ENCODE results near the gene SYT7.

SYT7 gene

GRCh38 chr11:61607920-61608599, 27.2 kb upstream of the SYT7 start:
- DNase-seq: no peak

- no peak for DNase-seq
Measured at GRCh38 chr11:61607426-61607825, 26.6 kb upstream of the SYT7 start.

GRCh38 chr11:61603667-61604066, 22.8 kb upstream of the SYT7 start:
- no peak for DNase-seq

- no peak for DNase-seq
Measured at GRCh38 chr11:61602775-61603569, 22.1 kb upstream of the SYT7 start.

GRCh38 chr11:61601512-61601911, 20.6 kb upstream of the SYT7 start:
- DNase-seq: no peak

GRCh38 chr11:61599968-61600710, 19.3 kb upstream of the SYT7 start:
- DNase-seq: no peak

- no peak for DNase-seq
Measured at GRCh38 chr11:61598886-61599868, 18.3 kb upstream of the SYT7 start.

- no peak for DNase-seq
Measured at GRCh38 chr11:61598374-61598773, 17.5 kb upstream of the SYT7 start.

GRCh38 chr11:61596990-61597389, 16.1 kb upstream of the SYT7 start:
- DNase-seq: no peak

- no peak for DNase-seq
Measured at GRCh38 chr11:61596542-61596941, 15.7 kb upstream of the SYT7 start.

- DNase-seq: no peak
Measured at GRCh38 chr11:61594907-61595257, 14.0 kb upstream of the SYT7 start.

- DNase-seq: no peak
Measured at GRCh38 chr11:61593151-61593550, 12.3 kb upstream of the SYT7 start.

GRCh38 chr11:61592176-61592575, 11.3 kb upstream of the SYT7 start:
- DNase-seq: no peak

- DNase-seq: no peak
Measured at GRCh38 chr11:61589961-61590360, 9.1 kb upstream of the SYT7 start.

GRCh38 chr11:61588728-61589191, 7.9 kb upstream of the SYT7 start:
- DNase-seq: no peak

GRCh38 chr11:61587951-61588727, 7.3 kb upstream of the SYT7 start:
- no peak for DNase-seq

GRCh38 chr11:61587541-61587941, 6.7 kb upstream of the SYT7 start:
- DNase-seq: no peak

GRCh38 chr11:61586792-61587430, 6.0 kb upstream of the SYT7 start:
- DNase-seq: no peak

GRCh38 chr11:61585115-61585514, 4.2 kb upstream of the SYT7 start:
- DNase-seq: no peak

- DNase-seq: no peak
Measured at GRCh38 chr11:61581931-61582330, 1.1 kb upstream of the SYT7 start.

- DNase-seq: no peak
Measured at GRCh38 chr11:61580271-61580888, 496 bp downstream of the SYT7 start.

Measured in T1000 (cell line).